SK-N-SH (cell line): ENCODE results near the gene ATG16L1.

Source experiments
- CHD2 ChIP-seq: fragments of 150-350 bp; IDR thresholded peaks from 2 replicates; pipeline ENCODE4 v1.6.1; 2018; ENCODE audit warnings: low read length; ENCODE audit not compliant: partially characterized antibody
- CTCF ChIP-seq: fragments of 200-600 bp; sonication (generic); IDR thresholded peaks from 2 replicates; pipeline ENCODE4 v1.6.1; 2017; ENCODE audit warnings: antibody characterized with exemption, mild to moderate bottlenecking, moderate library complexity
- NRF1 ChIP-seq: IDR thresholded peaks from 2 replicates; pipeline ENCODE4 v1.6.1; 2012; ENCODE audit warnings: low read depth, mild to moderate bottlenecking, low read length
- SMC3 ChIP-seq: IDR thresholded peaks from 2 replicates; pipeline ENCODE4 v1.6.1; 2012; ENCODE audit warnings: low read depth, low read length, improper control_type of control experiment

GRCh38 chr2:233263045-233263570, 11.6 kb downstream of the ATG16L1 start:
- TF ChIP-seq CHD2, result no peak
- TF ChIP-seq CTCF, result no peak
- TF ChIP-seq SMC3, result no peak
- no peak for TF ChIP-seq NRF1
